Transverse colon (tissue), 4 donors: ENCODE data around the gene FAM9C. TPM values are rescaled to one million over a fixed set of nuclear protein-coding genes. Genes with fewer than 3 reads are reported as not detected.

Experiments
- DNase-seq: peaks from one replicate; pipeline ENCODE4 v3.0.0-alpha.2; 2019
- H3K27ac ChIP-seq, 4 donors: fragments of 200-600 bp; sonication (generic); 2 replicates each; pipeline ENCODE4 v1.5.1; 2016 to 2018; ENCODE audit warnings: inconsistent platforms in 4 of 4
- H3K27me3 ChIP-seq: fragments of 200-600 bp; sonication (generic); 2 replicates; pipeline ENCODE4 v1.5.1; 2017; ENCODE audit warnings: inconsistent platforms
- H3K36me3 ChIP-seq, 4 donors: fragments of 200-600 bp; sonication (generic); 2 replicates each; pipeline ENCODE4 v1.5.1; 2017 to 2019; ENCODE audit warnings: inconsistent platforms in 4 of 4
- H3K4me1 ChIP-seq, 4 donors: fragments of 200-600 bp; sonication (generic); 2 replicates each; pipeline ENCODE4 v1.5.1; 2017 to 2020; ENCODE audit warnings: inconsistent platforms in 4 of 4
- H3K4me3 ChIP-seq, 4 donors: fragments of 200-600 bp; sonication (generic); 1 replicate in 1 of 4; 2 replicates in 3 of 4; pipeline versions ENCODE4 v1.5.1 to v1.6.1; 2017 to 2019; ENCODE audit warnings: inconsistent platforms in 4 of 4
- H3K9me3 ChIP-seq, 2 donors: fragments of 200-600 bp; sonication (generic); 2 replicates each; pipeline ENCODE4 v1.5.1; 2017 to 2019; ENCODE audit warnings: inconsistent platforms in 2 of 2
- EP300 ChIP-seq: sonication (generic); formaldehyde crosslinking; IDR thresholded peaks from one replicate; pipeline ENCODE4 v1.6.1; 2017; ENCODE audit warnings: antibody characterized with exemption, low read depth
- POLR2A ChIP-seq: fragments of 450-650 bp; IDR thresholded peaks from one replicate; pipeline ENCODE4 v1.6.1; 2016; ENCODE audit warnings: antibody characterized with exemption, mild to moderate bottlenecking, moderate library complexity
- POLR2AphosphoS5 ChIP-seq, 3 donors: sonication (generic); formaldehyde crosslinking; IDR thresholded peaks; one replicate each; pipeline ENCODE4 v1.6.1; 2016; ENCODE audit warnings: antibody characterized with exemption in 3 of 3
- WGBS, 2 donors: methylation state at CpG; one replicate each; pipeline ENCODE4 v1.1.5; 2018; ENCODE audit warnings: low coverage in 1 of 2; 5-methylcytosine and 5-hydroxymethylcytosine counted together
- in situ Hi-C, 4 donors: fragments of 200-750 bp; cut with MboI; loops; one replicate each; pipeline versions ENCODE4 v1.15.0 to v1.15.1; 2017; ENCODE audit warnings: low sequenced_read_pairs in 3 of 4, low pct_ligation_motif_present in 1 of 4, low pct_unique_long_range_greater_than_20kb in 1 of 4
- intact Hi-C: fragments of 100-400 bp; cut with DNase I; formaldehyde crosslinking; loops from one replicate; pipeline ENCODE4 v1.15.1; 2023; ENCODE audit warnings: low total_unique reads
- total RNA-seq, 4 donors: library from RNA; depleted of rRNA; stranded (reverse); fragments of >200 nt; gene quantifications; one replicate each; pipeline ENCODE4 v1.1.0, GENCODE V29; 2016
- TF ChIP-seq, protein P1 (sequence below), 5 experiments: fragments of 200-600 bp in 3 of 5; fragments of 450-650 bp in 2 of 5; sonication (generic) in 3 of 5; IDR thresholded peaks; 1 replicate in 2 of 5; 2 replicates in 3 of 5; pipeline ENCODE4 v1.5.1; 2016 to 2017; ENCODE audit warnings: antibody characterized with exemption in 5 of 5, inconsistent platforms in 3 of 5, mild to moderate bottlenecking in 2 of 5, moderate library complexity in 1 of 5

FAM9C gene
- total RNA-seq, 4 donors from 2014 or later = 0.14 to 0.64 TPM; not detected in 2

DNA sequence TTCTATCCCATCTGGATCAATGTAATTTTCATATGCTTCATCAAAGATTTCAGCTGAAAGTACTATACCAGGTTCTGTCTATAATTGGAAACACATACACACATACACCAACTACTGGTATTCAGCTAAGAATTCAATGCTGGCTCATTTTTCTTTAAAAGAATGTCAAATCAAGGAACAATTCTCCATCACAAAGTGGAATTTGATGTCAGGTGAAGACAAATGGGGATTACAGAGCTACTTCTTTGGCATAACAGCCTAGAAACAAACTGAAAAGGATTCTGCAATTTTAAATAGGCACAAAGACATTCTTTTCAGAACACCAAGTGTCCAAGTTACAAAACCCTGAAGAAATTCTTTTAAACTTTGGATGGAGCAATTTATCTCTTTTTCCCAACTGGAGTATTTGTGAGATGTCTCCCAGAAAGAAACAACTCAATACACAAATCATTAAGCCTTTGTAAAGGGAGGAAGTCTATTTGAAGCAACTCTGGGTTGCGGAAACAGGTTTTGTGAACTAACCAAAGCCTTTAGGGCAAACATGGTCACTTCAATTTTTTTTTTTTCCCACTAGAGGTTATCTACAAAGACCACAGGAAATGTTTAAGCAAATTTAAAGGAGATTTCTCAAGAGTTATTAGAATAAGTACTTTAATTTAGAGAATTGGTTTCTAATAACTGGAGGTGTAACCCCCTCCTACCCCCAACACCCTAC lies 1.9 kb upstream of the FAM9C start:
- in situ Hi-C loops = no loop called here
- 69% methylated on average over 1 of the region's 1 CpG; no CpG with 5 or more reads in 1 of the 2 donors for WGBS, 2 donors

DNA sequence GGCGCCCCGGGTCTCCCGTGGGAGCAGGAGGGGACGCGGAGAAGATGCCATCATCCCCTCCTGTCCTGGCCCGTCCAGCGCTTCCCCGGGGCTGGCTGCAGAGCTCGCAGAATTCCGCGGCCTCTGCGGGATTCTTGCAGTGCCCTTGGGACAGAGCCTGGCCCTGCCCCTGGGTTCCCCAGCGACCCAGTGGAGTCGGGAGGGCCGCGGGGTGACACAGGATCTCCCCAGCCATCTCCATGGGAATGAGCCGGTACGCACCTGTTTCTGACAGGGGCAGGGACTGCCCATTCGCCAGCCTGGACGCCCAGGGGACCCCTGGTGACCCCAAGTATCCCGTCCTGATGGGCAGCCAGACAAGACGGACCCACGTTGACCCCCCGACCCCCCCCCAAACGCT lies 482 bp downstream of the FAM9C start:
- TF ChIP-seq POLR2AphosphoS5 (IDR thresholded peaks at IDR 0.05) = no peak
- TF ChIP-seq, protein P1, sequence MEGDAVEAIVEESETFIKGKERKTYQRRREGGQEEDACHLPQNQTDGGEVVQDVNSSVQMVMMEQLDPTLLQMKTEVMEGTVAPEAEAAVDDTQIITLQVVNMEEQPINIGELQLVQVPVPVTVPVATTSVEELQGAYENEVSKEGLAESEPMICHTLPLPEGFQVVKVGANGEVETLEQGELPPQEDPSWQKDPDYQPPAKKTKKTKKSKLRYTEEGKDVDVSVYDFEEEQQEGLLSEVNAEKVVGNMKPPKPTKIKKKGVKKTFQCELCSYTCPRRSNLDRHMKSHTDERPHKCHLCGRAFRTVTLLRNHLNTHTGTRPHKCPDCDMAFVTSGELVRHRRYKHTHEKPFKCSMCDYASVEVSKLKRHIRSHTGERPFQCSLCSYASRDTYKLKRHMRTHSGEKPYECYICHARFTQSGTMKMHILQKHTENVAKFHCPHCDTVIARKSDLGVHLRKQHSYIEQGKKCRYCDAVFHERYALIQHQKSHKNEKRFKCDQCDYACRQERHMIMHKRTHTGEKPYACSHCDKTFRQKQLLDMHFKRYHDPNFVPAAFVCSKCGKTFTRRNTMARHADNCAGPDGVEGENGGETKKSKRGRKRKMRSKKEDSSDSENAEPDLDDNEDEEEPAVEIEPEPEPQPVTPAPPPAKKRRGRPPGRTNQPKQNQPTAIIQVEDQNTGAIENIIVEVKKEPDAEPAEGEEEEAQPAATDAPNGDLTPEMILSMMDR (IDR thresholded peaks at IDR 0.05) = no peak
- TF ChIP-seq POLR2A = no peak
- no peak for TF ChIP-seq EP300
- DNase-seq = no peak
- H3K9me3 ChIP-seq = no peaks in the 10 kb centered on the region
- 87% methylated on average over 22 of the region's 25 CpGs; no CpG with 5 or more reads in 1 of the 2 donors for WGBS, 2 donors
- H3K27me3 ChIP-seq = no peaks in the 10 kb centered on the region
- in situ Hi-C loops (no loop called here), intact Hi-C loops (no loop called here)
- no peak overlapping the region for H3K4me3 ChIP-seq
- no peaks in the 10 kb centered on the region for H3K4me1 ChIP-seq
- no peak overlapping the region for H3K27ac ChIP-seq
- no peaks in the 10 kb centered on the region for H3K36me3 ChIP-seq

More for the DNA sequence above, 1.9 kb upstream of the FAM9C start:
- Histone ChIP-seq H3K4me3 (no peak overlapping the region), H3K4me1 (no peaks in the 10 kb centered on the region), H3K27me3 (no peaks in the 10 kb centered on the region), H3K9me3 (no peaks in the 10 kb centered on the region), H3K36me3 (no peaks in the 10 kb centered on the region), H3K27ac (no peak overlapping the region)
- DNase-seq = no peak
- TF ChIP-seq POLR2A = no peak
- TF ChIP-seq, protein P1 (IDR thresholded peaks at IDR 0.05) = no peak
- no peak for TF ChIP-seq EP300
- TF ChIP-seq POLR2AphosphoS5 (IDR thresholded peaks at IDR 0.05) = no peak
- intact Hi-C loops = no loop called here

DNA sequence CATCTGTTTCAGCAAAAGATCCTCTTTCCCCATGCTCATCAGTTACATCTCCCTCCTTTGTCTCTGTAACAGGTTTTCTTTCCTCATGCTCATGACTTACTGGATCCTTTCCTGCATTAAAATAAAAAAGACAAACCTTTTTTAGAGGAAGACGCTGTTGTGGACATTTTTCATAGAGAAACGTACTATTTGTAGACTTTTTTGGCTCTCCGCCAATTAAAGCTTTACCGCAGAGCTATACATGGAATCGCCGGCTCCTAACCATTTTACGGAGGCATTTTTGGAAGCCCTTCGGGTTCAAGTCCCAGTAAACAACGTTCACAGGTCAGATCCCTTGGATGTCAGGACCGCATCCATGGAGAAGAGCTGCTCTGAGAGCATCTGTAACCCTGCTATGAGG lies 1.3 kb downstream of the FAM9C start:
- 85 to 100% methylated on average over 2 to 10 of the region's 10 CpGs for WGBS, 2 donors
- Histone ChIP-seq H3K4me1 (no peaks in the 10 kb centered on the region), H3K36me3 (no peaks in the 10 kb centered on the region), H3K9me3 (no peaks in the 10 kb centered on the region), H3K27me3 (no peaks in the 10 kb centered on the region), H3K27ac (no peak overlapping the region), H3K4me3 (no peak overlapping the region)
- DNase-seq = no peak
- no peak for TF ChIP-seq POLR2AphosphoS5 (IDR thresholded peaks at IDR 0.05)
- TF ChIP-seq, protein P1 (IDR thresholded peaks at IDR 0.05) = no peak
- no peak for TF ChIP-seq POLR2A
- TF ChIP-seq EP300 = no peak
- intact Hi-C loops (no loop called here), in situ Hi-C loops (no loop called here)

DNA sequence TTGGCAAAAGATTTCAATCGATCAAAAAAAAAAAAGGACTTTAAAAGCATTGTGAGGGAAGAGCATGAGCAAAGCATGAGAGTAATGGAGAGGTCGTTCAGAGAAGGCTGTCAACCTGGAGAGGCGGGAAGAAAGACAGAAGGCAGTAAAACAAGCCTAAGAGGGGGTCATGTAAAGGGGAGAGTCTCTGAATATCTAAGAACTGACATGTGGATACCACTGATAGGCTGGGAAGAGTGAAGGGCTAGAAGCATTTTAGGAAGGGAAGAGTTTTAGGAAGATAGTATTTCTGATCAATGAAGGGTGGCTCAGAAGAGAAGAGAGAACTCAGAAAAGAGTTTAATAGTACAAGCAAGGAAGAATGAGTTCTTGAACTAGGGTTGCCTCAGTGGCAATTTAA lies 7.5 kb downstream of the FAM9C start:
- no peak for DNase-seq
- no peak overlapping the region for H3K4me3 ChIP-seq
- no peaks in the 10 kb centered on the region for H3K27me3 ChIP-seq
- no peak overlapping the region for H3K27ac ChIP-seq
- in situ Hi-C loops (no loop called here), intact Hi-C loops (loop anchor here (10.0 kb wide), 1 partner anchor 58 kb away; no protein-coding TSS in a partner anchor)
- no peaks in the 10 kb centered on the region for H3K36me3 ChIP-seq
- TF ChIP-seq POLR2AphosphoS5 (IDR thresholded peaks at IDR 0.05) = no peak
- TF ChIP-seq EP300 = no peak
- TF ChIP-seq POLR2A = no peak
- TF ChIP-seq, protein P1 (IDR thresholded peaks at IDR 0.05) = no peak
- WGBS, 2 donors = 72% methylated on average over 3 of the region's 3 CpGs; no CpG with 5 or more reads in 1 of the 2 donors
- H3K9me3 ChIP-seq = no peaks in the 10 kb centered on the region
- no peaks in the 10 kb centered on the region for H3K4me1 ChIP-seq
